Kidney epithelial cell (primary cell): ENCODE data around the gene CHPF2. TPM values are rescaled to one million over a fixed set of nuclear protein-coding genes. Genes with fewer than 3 reads are reported as not detected.

Experiments
- DNase-seq: peaks from one replicate; pipeline ENCODE4 v3.0.0-alpha.2; 2010; ENCODE audit warnings: low read depth
- H3K27me3 ChIP-seq: 2 replicates; pipeline ENCODE4 v1.6.0; 2011; ENCODE audit warnings: low read length; ENCODE audit not compliant: control insufficient read depth, insufficient read depth
- H3K36me3 ChIP-seq: 2 replicates; pipeline ENCODE4 v1.5.1; 2011; ENCODE audit warnings: low read length; ENCODE audit not compliant: control insufficient read depth, insufficient read depth
- H3K4me3 ChIP-seq: 2 replicates; pipeline ENCODE4 v1.5.1; 2011; ENCODE audit warnings: low read depth, mild to moderate bottlenecking, control low read depth, low read length
- CTCF ChIP-seq: IDR thresholded peaks from 2 replicates; pipeline ENCODE4 v1.5.1; 2011; ENCODE audit warnings: mild to moderate bottlenecking, moderate library complexity, low read length, control low read depth, inconsistent platforms; ENCODE audit not compliant: insufficient read depth, poor library complexity, severe bottlenecking
- total RNA-seq: library from RNA; depleted of rRNA; stranded (reverse); fragments of >200 nt; gene quantifications from 2 replicates; pipeline ENCODE4 v1.2.3, GENCODE V29; 2015

Gene CHPF2
- total RNA-seq, 1 donor from 2014 or later, result 60.0 TPM

- no peak for DNase-seq
- peaks cover 19% of the 10 kb centered on the region for H3K27me3 ChIP-seq
- no peaks in the 10 kb centered on the region for H3K36me3 ChIP-seq
- no peak for TF ChIP-seq CTCF
- no peak overlapping the region for H3K4me3 ChIP-seq
These were observed 23.9 kb upstream of the CHPF2 start for GRCh38 chr7:151208253-151208862.

GRCh38 chr7:151209588-151209987, 22.7 kb upstream of the CHPF2 start:
- H3K27me3 ChIP-seq, result peaks cover 13% of the 10 kb centered on the region
- no peak overlapping the region for H3K4me3 ChIP-seq
- no peaks in the 10 kb centered on the region for H3K36me3 ChIP-seq
- DNase-seq, result no peak
- no peak for TF ChIP-seq CTCF

- no peak within 1 kb of the TSS for H3K4me3 ChIP-seq
- H3K36me3 ChIP-seq, result no peaks in the 10 kb centered on the region
- H3K27me3 ChIP-seq, result peaks cover 6% of the 10 kb centered on the region
- TF ChIP-seq CTCF, result no peak
- no peak for DNase-seq
These were observed 22.0 kb upstream of the CHPF2 start, which contains the start of gene H2BK1 for GRCh38 chr7:151210087-151210854. H2BK1 (minus strand) TSS chr7:151210488; CDS start chr7:151210318, 170 bp downstream.

GRCh38 chr7:151211155-151211772, 21.0 kb upstream of the CHPF2 start:
- Histone ChIP-seq H3K36me3 (no peaks in the 10 kb centered on the region), H3K27me3 (peaks cover 2% of the 10 kb centered on the region), H3K4me3 (no peak overlapping the region)
- no peak for TF ChIP-seq CTCF
- DNase-seq, result no peak

GRCh38 chr7:151212626-151213025, 19.7 kb upstream of the CHPF2 start:
- H3K27me3 ChIP-seq, result peaks cover 2% of the 10 kb centered on the region
- no peak overlapping the region for H3K4me3 ChIP-seq
- no peak for TF ChIP-seq CTCF
- H3K36me3 ChIP-seq, result no peaks in the 10 kb centered on the region
- DNase-seq, result no peak
